GM18507 (cell line): Measurements from ENCODE around the gene ZC3H18.

Experiments used
- DNase-seq: peaks from one replicate; pipeline ENCODE4 v3.0.0; 2011; ENCODE audit warnings: low read depth; ENCODE audit not compliant: insufficient read length; ENCODE audit errors: extremely low spot score
- FAIRE-seq: peaks from 2 replicates; lab custom pipeline; 2011; peaks lifted over from hg19 to GRCh38; lab: Jason Lieb, UNC

Gene ZC3H18

DNA sequence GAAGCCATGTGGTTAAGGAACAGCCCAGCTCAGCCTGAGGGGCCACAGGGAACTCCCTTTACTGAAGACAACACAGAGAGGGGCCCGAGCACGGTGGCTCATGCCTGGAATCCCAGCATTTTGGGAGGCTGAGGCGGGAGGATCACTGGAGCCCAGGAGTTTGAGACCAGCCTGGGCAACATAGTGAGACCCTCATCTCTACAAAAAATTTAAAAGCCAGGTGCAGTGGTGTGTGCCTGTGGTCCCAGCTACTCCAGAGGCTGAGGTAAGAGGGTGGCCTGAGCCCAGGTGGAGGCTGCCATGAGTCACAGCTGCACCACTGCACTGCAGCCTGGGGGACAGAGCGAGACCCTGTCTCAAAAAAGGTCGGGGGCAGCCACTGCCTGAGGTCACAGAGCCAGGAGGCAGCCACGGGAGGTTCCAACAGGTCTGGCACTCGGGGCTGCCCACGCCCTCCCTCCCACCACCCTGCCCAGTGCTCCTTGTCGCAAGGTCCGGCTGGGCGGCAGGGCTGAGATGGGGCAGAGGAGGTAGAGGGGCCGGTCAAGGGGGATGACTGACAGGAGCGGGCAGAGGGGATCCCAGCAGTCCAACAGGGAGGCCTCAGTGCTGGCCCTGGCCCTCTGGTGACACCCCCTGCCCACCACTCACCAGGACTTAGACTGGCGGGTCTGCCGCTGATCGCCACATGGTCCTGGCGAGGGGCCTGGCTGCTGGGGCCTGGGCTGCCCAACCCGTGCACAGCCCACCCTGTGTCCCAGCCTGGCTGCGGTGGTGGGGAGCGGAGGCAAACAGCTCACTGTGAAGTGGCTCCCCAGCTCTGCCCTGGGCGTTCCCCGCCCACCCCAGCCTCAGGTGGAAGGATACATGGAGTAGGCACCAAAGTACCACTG is 77.2 kb downstream of the ZC3H18 start:
- no peak for FAIRE-seq

DNA sequence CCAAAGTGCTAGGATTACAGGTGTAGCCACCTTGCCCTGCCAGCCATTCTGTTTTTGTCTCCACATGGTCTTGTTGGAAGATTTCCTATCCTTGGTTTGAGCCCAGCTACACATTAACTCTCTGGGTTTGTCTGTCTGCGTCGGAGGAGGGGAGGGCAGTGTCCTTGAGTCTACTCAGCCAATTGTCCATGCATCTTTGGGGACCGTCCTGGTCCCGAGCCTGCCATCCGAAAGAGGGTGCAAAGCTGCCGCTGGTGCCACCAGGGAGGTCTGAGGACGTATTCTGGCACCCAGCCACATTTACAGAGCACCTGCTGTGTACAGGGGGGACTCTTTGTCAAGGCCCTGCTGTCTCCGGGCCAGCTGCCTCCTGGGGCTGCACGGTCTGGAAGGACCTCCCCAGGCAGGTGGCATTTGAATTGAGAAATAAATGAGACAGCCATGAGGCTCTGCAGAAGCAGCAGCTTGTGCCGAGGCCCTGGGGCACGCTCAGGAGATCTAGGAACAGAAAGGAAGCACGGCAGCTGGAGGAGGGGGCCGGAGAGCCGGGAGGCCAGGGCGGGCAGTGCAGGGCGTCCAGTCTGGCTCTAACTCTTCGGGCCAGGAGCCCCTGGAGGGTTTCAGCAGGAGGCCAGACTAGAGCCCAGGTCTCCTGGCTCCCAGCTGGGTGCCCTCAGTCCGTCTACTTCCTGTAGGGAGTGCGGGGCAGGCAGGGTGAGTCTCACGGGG is 79.2 kb downstream of the ZC3H18 start:
- peak; percentile 59 for FAIRE-seq
- DNase-seq = no peak

More for the DNA sequence above, 77.2 kb downstream of the ZC3H18 start:
- no peak for DNase-seq

DNA sequence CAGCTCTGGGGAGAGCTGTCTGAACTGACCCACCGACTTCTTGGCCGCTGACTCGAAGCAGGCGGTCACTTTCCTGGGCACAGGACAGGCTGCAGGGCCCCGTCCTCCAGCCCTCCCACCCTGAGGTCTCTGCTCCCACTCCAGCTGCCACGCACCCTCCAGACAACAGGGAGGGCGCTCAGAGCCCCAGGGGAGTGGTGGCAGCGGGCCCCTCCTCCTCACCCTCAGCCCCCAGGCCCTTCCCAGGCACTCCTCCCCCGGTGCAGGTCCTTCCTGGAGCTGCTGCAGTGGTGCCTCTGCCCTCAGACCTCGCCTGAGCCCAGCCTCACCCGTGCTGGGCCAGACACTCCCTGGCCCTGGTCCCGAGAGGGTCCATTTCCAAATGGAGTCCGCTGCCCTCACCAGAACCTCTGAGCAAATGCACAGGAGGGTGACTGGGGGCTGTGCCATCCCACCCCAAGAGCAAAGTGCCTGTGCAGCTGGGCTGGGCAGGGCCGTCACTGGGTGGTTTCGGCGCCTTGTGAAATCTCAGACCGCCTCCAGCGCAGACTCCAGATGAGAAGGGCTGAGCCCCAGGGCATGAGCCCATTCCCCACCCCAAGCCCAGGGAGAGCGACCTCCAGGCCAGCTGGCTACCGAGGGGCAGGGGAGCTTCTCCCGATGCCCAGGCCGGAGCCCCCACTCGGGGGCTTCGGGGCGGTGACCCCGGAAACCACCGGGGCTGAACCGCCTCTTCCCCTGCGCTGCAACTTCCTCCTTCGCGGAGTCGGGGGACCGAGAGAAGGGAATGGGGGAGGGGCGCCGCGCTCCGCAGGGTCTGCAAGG is 79.9 kb downstream of the ZC3H18 start:
- peak; percentile 56 for FAIRE-seq
- no peak for DNase-seq

DNA sequence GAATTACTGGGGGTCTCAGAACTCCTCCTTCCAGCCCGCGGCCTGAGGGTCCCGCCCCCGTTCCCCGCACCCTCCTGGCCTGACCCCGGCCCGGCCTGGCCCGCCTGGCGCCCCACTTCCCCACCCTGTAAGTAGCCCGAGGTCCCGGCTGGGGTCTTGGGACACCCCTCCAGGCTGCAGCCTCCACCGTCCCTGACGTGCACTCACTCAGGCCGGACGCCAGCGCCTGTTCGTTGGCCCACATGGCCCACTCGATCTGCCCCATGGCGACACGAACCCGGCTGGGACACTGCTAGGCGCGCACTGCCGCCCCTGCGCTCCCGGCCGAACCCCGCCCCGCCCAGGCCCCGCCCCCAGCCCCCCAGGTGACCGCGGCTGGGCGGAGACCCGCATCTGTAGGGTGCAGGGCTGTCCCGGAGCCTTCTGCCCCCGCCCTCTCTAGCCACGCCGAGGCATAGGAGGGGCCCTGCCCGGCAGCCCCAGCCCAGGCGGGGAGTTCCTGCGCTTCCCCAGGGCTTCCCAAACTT is 80.6 kb downstream of the ZC3H18 start, which contains the start of gene CYBA:
Gene CYBA (minus strand): TSS at position 305 of the 527 bp plus-strand sequence. CDS start 40 bp downstream, at position 265.
- no peak for FAIRE-seq
- peak; percentile 95 for DNase-seq

DNA sequence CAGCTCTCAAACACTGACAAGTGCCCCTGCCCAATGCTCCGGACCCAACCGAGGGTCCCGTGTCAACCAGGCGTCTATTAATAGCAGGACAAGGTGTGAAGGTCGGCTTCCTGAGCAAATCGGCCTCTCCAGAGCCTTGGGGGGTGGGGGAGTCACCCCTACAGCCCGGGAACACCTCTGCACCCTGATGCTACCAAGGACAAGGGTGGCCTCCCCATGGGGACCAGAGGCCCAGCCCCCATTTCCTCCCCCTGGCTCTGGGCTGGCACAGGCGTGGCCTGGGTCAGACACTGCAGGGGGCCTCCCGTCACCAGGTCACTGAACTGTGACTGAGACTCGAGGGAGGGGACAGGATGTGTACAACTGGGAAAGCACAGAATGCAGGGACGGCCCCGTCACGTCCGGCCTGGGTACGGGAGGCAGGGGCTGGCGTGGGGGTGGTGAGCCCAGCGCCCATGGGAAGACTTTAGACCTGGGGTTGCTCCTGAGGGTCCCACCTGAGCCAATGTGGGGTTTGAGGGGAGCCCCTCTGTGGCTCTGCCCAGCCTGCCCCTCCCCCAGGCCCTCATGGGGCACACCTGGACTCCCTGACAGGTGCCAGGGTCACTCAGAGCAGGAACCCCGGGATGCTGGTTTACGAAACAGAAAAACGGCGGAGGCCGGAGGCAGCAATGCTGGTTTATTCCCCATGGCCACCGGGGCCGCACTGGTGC is 81.2 kb downstream of the ZC3H18 start:
- FAIRE-seq = peak; percentile 99
- DNase-seq = peak; percentile 83

DNA sequence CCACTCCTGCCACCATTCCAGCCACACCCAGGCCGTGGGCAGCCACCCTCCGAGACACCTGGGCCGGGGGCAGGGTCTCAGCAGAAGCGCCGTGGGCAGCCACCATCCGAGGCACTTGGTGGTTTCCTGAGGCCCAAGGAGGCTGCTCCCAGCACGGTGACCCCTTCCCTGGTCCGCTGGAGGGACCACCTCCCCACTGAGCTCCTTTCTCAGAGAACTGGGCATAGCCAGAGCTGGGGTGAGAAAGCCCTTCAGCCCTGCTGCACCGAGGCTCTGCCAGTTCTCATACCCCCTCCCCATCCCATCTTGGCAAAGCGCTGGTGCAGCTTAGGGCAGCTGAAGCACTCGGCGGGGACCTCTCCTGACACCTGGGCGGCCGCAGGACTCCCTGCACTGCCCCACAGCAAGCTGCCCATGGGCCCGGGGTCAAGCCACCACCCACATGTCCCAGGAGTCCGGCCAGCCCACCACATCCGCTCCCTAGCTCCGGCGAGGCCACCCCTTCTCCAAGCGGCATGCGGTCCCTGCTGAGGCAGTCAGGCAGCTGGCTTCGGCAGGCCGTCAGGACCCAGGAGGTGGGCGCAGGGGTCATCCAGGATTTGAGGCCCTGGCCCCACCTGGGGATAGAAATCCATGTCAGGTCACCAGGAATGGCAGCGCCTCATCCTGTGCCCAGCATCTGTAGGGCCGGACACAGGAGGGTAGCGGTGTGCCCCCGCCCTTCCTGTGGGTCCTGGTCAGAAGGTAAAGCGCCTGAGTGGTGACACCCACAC is 82.0 kb downstream of the ZC3H18 start:
- FAIRE-seq = no peak
- DNase-seq = no peak

DNA sequence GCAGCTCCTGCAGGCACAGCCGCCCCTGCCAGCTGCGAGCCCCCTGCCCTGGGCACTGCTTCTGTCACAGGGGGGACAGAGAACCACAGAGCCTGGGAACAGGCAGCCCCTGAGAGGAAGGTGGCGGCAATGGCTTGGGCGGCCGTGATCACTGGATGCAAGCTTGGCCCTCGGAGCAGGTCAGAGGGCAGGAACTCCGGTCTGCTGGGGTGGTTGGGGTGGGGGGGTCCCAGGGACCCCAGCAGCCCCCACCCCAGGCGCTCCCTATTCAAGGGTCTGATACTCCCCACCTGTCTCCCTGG is 82.5 kb downstream of the ZC3H18 start:
- DNase-seq (no peak), FAIRE-seq (no peak)

DNA sequence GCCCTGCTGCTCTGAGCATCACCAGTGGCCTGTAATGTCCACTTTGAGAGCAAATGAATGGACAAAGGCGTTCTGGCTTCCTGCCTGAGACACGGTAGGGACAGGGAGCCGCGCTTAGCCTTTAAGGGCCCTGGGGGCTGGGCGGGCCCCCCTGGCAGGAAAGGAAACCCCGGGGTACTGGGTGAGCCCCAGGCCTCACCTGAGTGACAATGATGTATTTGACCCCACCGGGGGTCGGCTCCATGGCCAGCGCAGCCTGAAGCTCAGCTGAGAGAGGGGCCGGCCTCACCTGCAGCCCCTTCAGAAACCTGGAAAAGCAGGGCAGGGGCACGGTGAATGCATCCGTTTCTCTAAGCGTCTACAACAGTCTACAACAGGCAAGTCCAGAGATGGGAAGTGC is 82.9 kb downstream of the ZC3H18 start:
- no peak for DNase-seq
- FAIRE-seq = no peak

DNA sequence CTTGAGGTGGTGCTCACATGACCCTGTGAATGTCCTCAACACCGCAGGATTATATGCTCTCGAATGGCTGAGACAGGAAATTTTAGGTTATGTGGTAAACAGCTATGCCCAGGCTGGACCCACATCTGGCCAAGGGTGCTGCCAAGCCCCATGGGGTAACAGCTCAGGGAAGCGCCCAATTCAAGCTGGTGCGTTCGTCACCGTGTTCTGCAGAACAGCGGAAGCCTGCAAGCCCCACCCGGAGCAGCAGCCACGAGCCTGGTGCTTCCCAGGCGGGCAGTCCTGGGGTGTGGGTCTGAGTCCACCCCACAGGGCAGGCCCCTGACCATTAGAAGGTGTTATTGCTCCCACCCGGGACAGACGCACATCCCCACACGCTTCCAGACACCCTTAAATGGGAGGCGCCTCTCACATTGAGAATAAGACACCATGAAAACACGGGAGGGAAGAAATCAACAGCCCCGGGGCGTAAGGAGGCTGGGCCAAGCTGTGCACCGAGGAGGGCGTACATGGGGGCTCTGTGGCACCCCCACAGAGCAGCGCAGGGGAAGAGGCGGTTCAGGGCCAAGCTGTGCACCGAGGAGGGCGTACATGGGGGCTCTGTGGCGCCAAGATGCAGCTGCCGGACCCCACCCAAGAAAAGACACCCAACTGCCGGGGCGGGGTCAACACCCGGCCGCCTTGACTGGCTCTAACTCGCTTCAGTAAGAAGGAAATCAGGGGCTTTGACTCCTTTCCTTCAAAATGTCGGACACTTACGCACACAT is 83.6 kb downstream of the ZC3H18 start:
- no peak for FAIRE-seq
- DNase-seq = no peak

DNA sequence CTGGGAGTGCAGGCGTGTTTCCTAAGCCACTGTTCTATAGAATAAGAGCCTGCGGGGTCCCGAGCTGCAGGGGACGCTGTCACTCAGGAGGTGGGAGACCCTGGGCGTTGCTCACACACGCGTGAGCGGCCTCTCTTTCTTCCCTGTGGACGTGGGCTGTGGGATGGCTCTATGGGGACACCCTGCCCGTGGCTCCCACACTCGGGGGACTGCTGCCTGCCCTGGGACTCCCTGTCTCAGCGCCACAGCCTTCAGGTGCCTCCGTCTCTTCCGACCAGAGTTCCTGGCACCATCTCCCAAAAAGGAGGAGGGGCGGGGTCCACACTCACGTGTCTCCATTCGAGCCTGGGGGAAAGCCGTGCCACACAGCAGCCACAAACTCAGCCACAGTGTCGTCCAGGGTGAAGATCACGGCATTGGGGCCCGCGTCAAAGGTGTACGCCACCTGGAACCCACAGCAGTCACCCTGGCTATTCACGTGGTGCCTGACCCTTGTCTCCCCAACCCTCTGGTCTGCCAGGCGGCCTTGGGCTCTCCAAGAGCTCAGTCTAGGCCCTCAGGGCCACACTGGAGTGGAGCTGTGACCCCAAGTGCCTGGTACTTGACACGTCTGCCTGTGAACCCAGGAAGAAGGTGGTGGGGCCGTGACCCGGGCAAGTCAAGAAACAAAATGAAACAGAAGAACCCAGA is 84.3 kb downstream of the ZC3H18 start:
- FAIRE-seq = no peak
- no peak for DNase-seq

DNA sequence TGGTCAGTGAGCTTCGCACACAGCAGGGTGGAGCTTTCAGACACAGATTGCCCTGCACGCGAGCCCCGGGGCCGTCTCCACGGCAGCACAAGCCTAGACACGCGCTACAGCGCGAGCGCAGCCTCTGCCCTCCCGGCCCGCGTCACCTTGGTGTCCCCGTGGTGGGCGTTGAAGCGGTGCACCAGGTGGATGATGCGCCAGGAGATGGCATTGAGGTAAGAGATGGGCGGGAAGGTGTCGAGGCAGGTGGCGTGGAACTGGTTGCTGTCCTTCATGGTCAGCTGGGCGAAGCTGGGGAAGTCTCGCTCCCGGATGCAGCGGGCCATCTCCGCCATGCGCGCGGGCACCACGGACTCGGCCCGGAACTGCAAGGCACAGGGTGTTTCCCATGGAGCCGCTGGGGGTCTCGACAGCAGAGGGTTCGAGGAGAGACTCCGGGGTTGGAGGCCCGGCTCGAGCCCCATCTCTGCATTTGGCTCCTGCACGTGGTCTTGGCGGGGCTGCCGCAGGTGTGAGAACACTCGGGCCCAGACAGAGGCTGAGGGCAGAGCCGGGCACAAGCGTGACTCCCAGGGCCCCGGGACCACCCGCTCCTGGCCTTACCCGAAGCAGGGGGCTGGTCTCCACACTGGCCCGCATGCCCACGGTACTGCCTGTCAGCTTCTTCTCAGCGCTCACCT is 85.0 kb downstream of the ZC3H18 start:
- no peak for DNase-seq
- no peak for FAIRE-seq

DNA sequence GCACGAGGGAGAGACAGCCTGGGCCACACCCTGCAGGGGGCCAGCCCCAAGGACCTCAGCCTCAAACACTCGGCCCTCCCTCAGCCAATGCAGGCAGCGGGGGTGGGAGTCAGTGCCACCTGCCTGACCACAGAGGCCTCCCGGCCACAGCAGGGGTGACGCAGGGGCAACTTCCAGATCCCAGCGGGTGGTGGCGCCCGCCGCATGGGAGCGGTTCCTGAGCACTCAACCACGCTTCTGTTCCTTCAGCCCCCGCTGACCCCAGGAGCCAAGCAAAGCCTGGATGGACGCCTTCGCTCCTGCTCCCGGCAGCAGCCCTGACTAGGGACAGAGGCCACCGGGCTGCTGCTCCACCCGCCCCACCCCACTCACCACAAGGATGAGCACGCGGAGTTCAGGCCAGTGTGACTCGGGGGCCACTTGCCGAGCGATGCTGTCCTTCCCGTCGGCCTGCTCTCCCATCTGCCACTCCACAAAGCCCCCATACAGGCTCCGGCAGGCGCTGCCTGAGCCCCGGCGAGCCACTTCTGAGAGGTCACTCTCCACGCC is 85.6 kb downstream of the ZC3H18 start:
- FAIRE-seq (no peak), DNase-seq (no peak)

DNA sequence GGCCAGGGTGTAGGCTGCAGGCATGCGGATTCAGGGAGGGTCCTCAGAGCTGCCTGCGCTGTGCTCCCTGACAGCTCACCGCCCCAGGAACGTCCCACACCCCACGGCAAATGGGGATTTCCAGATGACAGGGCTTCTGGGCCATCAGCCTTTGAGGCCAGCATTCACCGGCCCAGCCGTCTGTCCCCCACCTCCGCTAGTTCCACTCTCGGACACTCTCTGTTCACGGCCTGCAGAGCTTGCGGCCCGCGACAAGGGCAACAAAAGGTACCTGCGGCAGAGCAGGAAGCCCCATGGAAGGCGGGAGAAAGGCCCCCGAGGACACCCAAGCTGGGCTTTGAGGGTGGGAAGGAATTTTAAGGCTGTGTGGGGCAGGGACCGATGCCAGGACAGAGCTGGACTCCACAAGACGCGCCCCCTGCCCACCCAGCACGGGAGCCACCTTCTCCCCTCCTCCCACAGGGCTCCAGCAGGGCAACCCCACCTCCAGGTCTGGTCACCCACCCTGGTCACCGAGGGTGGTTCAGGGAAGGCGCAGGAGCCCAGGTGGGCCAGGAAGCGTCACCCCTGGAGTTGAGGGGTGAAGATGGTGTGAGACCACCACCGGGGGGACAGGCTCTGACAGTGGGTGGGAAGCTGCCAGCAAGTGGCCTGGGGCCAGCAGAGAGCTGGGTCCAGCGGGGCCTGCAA is 86.2 kb downstream of the ZC3H18 start:
- DNase-seq (no peak), FAIRE-seq (no peak)

DNA sequence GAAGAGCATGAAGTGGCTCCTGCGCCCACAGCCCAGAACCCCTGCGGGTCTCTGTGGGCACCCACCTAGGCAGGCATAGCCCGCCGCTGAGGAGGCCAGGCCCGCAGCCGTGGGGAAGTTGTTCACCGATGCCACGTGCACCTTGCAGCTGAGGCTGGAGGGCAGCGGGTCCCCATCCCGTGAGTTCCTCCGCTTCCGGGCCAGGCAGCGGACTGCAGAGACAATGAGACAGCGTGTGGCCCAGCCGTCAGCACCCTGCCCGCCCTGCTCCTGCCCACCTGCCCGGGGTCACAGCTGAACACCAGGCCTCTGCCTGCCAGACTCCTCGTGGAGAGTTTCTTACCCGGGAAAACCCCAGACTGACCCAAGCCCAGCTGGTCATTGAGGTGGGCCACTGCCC is 87.2 kb downstream of the ZC3H18 start:
- DNase-seq (no peak), FAIRE-seq (no peak)

DNA sequence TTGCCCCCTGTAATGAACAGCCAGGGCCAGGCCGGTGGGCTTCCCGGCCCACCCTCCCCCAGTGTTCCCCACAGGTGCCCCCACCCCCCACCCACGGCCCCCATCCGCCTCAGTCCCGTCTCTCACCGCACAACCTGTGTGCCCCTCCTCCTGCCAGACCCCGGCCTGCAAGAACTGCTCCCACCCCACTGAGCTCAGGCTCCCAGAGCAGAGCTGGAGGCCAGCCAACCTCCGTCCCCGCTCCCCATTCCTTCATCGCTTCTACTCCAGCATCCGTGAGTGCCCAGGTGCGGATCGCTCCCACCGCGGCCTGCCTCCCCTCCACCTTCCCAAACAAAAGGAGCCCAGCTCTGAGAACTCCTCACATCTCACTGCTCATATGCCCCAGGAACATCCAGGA is 88.5 kb downstream of the ZC3H18 start:
- no peak for DNase-seq
- FAIRE-seq = no peak

DNA sequence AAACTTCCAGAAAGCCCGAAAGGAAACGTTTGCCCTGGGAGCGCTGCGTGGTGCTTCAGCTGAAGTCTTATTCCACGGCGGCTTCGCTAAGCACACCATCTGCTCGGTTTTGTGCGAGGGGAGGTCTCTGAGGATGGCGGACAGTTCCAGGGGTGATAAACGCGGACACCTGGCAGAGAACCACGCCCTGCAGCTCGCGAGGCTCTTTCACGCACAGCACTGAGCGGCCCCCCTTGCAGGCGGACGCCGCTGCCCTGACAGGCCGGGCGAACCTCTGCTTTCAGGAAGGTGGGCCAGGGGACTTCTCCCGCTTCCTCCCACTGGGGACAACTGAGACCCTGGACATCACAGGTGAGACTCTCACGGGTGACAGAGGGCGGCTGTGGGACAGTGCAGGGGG is 89.0 kb downstream of the ZC3H18 start:
- FAIRE-seq = no peak
- DNase-seq = no peak
